Activated CD8-positive, alpha-beta memory T cell treated with anti-CD3 and anti-CD28 coated beads for 36 hours (primary cell): ENCODE measurements around the gene PGF. TPM values are rescaled to one million over a fixed set of nuclear protein-coding genes. Genes with fewer than 3 reads are reported as not detected.
"Not testable (repeated sequence)": the region's sequence is repeated elsewhere in the genome, so short reads cannot be mapped to it uniquely, and the experiment has no call there.

Experiments
- CTCF ChIA-PET: fragments of 350-600 bp; sonication (Branson Sonifier 250); formaldehyde crosslinking; loops from one replicate; lab custom pipeline; 2021; ENCODE audit warnings: antibody characterized with exemption; lab: Charles Lee
- POLR2A ChIA-PET: fragments of 350-600 bp; sonication (Branson Sonifier 250); formaldehyde crosslinking; loops from one replicate; lab custom pipeline; 2021; ENCODE audit warnings: antibody characterized with exemption; lab: Charles Lee
- total RNA-seq, 2 experiments: library from RNA; stranded (reverse); gene quantifications; one replicate each; pipeline ENCODE4 v1.2.3, GENCODE V29; 2021

The PGF gene
- total RNA-seq = under 1 TPM in 1 of 2 experiments, not detected in 1; 0.17 TPM

GRCh38 chr14:74955229-74956026 is at the start of gene PGF:
Gene PGF, minus strand, starts transcription at chr14:74955597. Its CDS starts 355 bp downstream, at chr14:74955242.
- ChIA-PET CTCF (interaction anchor here (1.4 kb wide), 1 partner anchor 9 kb away, joined by 8 read pairs; no protein-coding TSS in a partner anchor), POLR2A (no interaction called here)

GRCh38 chr14:75003250-75004027 is 48.0 kb upstream of the PGF start:
- POLR2A ChIA-PET = interaction anchor here (1.0 to 1.4 kb wide), 4 partner anchors 11 to 121 kb away, joined by 3 to 5 read pairs (median 4); partner anchors contain the start of gene ZC2HC1C

GRCh38 chr14:75002392-75003249 is 47.2 kb upstream of the PGF start, which contains the start of gene EIF2B2:
Gene EIF2B2, plus strand, starts transcription at chr14:75002921. Its CDS starts 70 bp downstream, at chr14:75002991.
- ChIA-PET POLR2A (interaction anchor here (0.6 to 1.4 kb wide), 5 partner anchors 12 to 120 kb away, joined by 3 to 6 read pairs (median 5); partner anchors contain the start of gene ZC2HC1C), CTCF (interaction anchor here (1.4 kb wide), 2 partner anchors 12 to 96 kb away, joined by 3 to 4 read pairs; no protein-coding TSS in a partner anchor)

More at GRCh38 chr14:75003250-75004027, 48.0 kb upstream of the PGF start:
- CTCF ChIA-PET = interaction anchor here (0.9 to 1.4 kb wide), 4 partner anchors 13 to 299 kb away, joined by 3 to 4 read pairs (median 3); no protein-coding TSS in a partner anchor

GRCh38 chr14:75001899-75002298 is 46.5 kb upstream of the PGF start:
- ChIA-PET POLR2A (interaction anchor here (1.4 kb wide), 2 partner anchors 68 to 119 kb away, joined by 3 to 4 read pairs; partner anchors contain the start of gene ZC2HC1C), CTCF (no interaction called here)

- POLR2A ChIA-PET = no interaction called here
- CTCF ChIA-PET = no interaction called here
Measured at GRCh38 chr14:75001261-75001660, 45.9 kb upstream of the PGF start.

- POLR2A ChIA-PET, CTCF ChIA-PET: not testable (repeated sequence)
Measured at GRCh38 chr14:74995781-74996180, 40.4 kb upstream of the PGF start.

GRCh38 chr14:74994182-74994581 is 38.8 kb upstream of the PGF start:
- CTCF ChIA-PET = interaction anchor here (0.6 kb wide), 1 partner anchor 429 kb away, joined by 3 read pairs; no protein-coding TSS in a partner anchor
- POLR2A ChIA-PET = not testable (repeated sequence)

GRCh38 chr14:74988993-74989392 is 33.6 kb upstream of the PGF start:
- CTCF ChIA-PET = no interaction called here
- POLR2A ChIA-PET = no interaction called here

GRCh38 chr14:74988131-74988530 is 32.7 kb upstream of the PGF start:
- CTCF ChIA-PET = no interaction called here
- POLR2A ChIA-PET = no interaction called here

- ChIA-PET CTCF (no interaction called here), POLR2A (no interaction called here)
Measured at GRCh38 chr14:74985806-74986205, 30.4 kb upstream of the PGF start.

GRCh38 chr14:74985028-74985310 is 29.6 kb upstream of the PGF start:
- CTCF ChIA-PET = no interaction called here
- POLR2A ChIA-PET = no interaction called here

- POLR2A ChIA-PET = no interaction called here
- CTCF ChIA-PET = no interaction called here
Measured at GRCh38 chr14:74984236-74985027, 29.0 kb upstream of the PGF start.

GRCh38 chr14:74983343-74983742 is 27.9 kb upstream of the PGF start:
- CTCF ChIA-PET = no interaction called here
- POLR2A ChIA-PET = no interaction called here

GRCh38 chr14:74982661-74983060 is 27.3 kb upstream of the PGF start:
- ChIA-PET POLR2A (no interaction called here), CTCF (no interaction called here)

- POLR2A ChIA-PET = no interaction called here
- CTCF ChIA-PET = interaction anchor here (0.6 to 0.7 kb wide), 3 partner anchors 192 to 673 kb away, joined by 3 to 4 read pairs (median 3); no protein-coding TSS in a partner anchor
Measured at GRCh38 chr14:74981833-74982232, 26.4 kb upstream of the PGF start.

GRCh38 chr14:74981462-74981782 is 26.0 kb upstream of the PGF start:
- CTCF ChIA-PET = interaction anchor here (0.6 to 0.7 kb wide), 3 partner anchors 192 to 672 kb away, joined by 3 to 4 read pairs (median 3); no protein-coding TSS in a partner anchor
- POLR2A ChIA-PET = no interaction called here

GRCh38 chr14:74980731-74981461 is 25.5 kb upstream of the PGF start:
- ChIA-PET CTCF (interaction anchor here (0.6 to 0.7 kb wide), 3 partner anchors 191 to 672 kb away, joined by 3 to 4 read pairs (median 3); no protein-coding TSS in a partner anchor), POLR2A (no interaction called here)

GRCh38 chr14:74980398-74980730 is 25.0 kb upstream of the PGF start:
- POLR2A ChIA-PET = no interaction called here
- CTCF ChIA-PET = no interaction called here
